Activated CD8-positive, alpha-beta T cell treated with anti-CD3 and anti-CD28 coated beads, Interleukin-2, amount 10 ng/mL, durations not matched to agents 7 days and 5 days (primary cell): ENCODE results near the gene CEP68. TPM values are rescaled to one million over a fixed set of nuclear protein-coding genes. Genes with fewer than 3 reads are reported as not detected.

ENCODE experiments used
- ATAC-seq: fragments of 150-1000 bp; cut with Tn5 transposase; one replicate; pipeline ENCODE4 v1.10.0; 2021; ENCODE audit warnings: moderate library complexity
- CTCF ChIA-PET: fragments of 350-600 bp; sonication (Branson Sonifier 250); formaldehyde crosslinking; loops from one replicate; lab custom pipeline; 2021; ENCODE audit warnings: antibody characterized with exemption; lab: Charles Lee
- POLR2A ChIA-PET: fragments of 350-600 bp; sonication (Branson Sonifier 250); formaldehyde crosslinking; loops from one replicate; lab custom pipeline; 2021; ENCODE audit warnings: antibody characterized with exemption; lab: Charles Lee
- DNase-seq: peaks from one replicate; pipeline ENCODE4 v3.0.0-alpha.2; 2020
- H3K27ac Mint-ChIP-seq: one replicate; pipeline ENCODE4 v1.8.0; 2021; ENCODE audit warnings: mild to moderate bottlenecking, mixed read lengths
- H3K27me3 Mint-ChIP-seq: one replicate; pipeline ENCODE4 v1.8.0; 2021; ENCODE audit warnings: low read depth, mixed read lengths
- H3K36me3 Mint-ChIP-seq: one replicate; pipeline ENCODE4 v1.8.0; 2021; ENCODE audit warnings: low read depth, mixed read lengths
- H3K4me1 Mint-ChIP-seq: one replicate; pipeline ENCODE4 v1.8.0; 2021; ENCODE audit warnings: low read depth, mixed read lengths
- H3K4me3 Mint-ChIP-seq: one replicate; pipeline ENCODE4 v1.8.0; 2021; ENCODE audit warnings: mild to moderate bottlenecking, mixed read lengths
- H3K9me3 Mint-ChIP-seq: one replicate; pipeline ENCODE4 v1.8.0; 2022; ENCODE audit warnings: mixed read lengths; ENCODE audit not compliant: insufficient read depth
- total RNA-seq, 2 experiments: library from RNA; stranded (reverse); gene quantifications; one replicate each; pipeline ENCODE4 v1.2.3, GENCODE V29; 2021

Gene CEP68
- total RNA-seq, 2 experiments from 2014 or later, result 8.1 to 9.7 TPM

DNA sequence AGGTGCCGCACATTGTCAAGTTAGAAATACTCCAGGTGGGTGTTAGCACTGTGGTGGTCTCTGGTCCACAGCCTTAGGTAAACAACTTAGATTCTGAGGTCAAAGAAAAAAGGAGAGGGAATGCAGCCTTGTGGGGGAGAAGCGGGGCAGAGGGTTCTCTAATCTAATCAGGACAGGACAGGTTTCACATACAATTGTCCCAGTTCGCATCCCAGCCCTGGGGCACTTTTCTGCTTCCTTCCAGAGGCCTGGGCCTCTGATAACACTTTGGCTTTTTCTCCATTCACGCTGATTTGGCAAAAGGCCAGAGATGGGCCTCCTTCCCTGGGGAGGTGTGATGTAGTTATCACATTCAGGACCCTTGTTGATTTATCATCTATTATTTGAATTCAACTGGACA is 34.5 kb upstream of the CEP68 start:
- Mint-ChIP-seq H3K9me3 (no peaks in the 10 kb centered on the region), H3K4me1 (peaks cover 16% of the 10 kb centered on the region), H3K27ac (no peak overlapping the region), H3K36me3 (peaks cover 60% of the 10 kb centered on the region), H3K4me3 (no peak overlapping the region), H3K27me3 (no peaks in the 10 kb centered on the region)
- DNase-seq (no peak), ATAC-seq (no peak)
- ChIA-PET CTCF (interaction anchor here (1.3 kb wide), 1 partner anchor 104 kb away, joined by 4 read pairs; no protein-coding TSS in a partner anchor), POLR2A (no interaction called here)

GRCh38 chr2:65022189-65022588 is 34.0 kb upstream of the CEP68 start:
- DNase-seq (no peak), ATAC-seq (no peak)
- no peaks in the 10 kb centered on the region for H3K27me3 Mint-ChIP-seq
- ChIA-PET POLR2A (no interaction called here), CTCF (interaction anchor here (1.3 kb wide), 1 partner anchor 104 kb away, joined by 4 read pairs; no protein-coding TSS in a partner anchor)
- H3K27ac Mint-ChIP-seq, result no peak overlapping the region
- H3K9me3 Mint-ChIP-seq, result no peaks in the 10 kb centered on the region
- no peak overlapping the region for H3K4me3 Mint-ChIP-seq
- H3K4me1 Mint-ChIP-seq, result peaks cover 16% of the 10 kb centered on the region
- peaks cover 55% of the 10 kb centered on the region for H3K36me3 Mint-ChIP-seq

DNA sequence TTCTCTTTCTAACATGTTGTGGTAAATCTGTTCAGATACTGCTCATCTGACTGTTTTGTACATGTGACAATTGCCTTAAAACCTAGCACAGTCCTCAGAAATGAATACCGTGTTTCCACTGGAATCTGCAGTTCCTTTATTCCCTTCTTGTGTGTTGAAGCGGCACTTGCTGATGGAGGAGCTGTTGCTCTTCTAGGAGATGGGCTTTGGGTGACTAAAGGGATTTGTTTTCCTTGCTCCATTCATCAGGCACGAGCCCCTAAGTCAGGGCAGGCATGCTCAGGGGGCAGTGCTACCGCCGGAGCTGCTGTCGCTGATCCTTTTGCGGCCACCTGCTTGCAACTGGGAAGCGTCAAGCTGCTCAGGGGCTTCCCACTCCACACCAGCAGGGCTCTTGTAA is 32.5 kb upstream of the CEP68 start:
- H3K27ac Mint-ChIP-seq, result no peak overlapping the region
- peaks cover 6% of the 10 kb centered on the region for H3K4me1 Mint-ChIP-seq
- CTCF ChIA-PET, result interaction anchor here (1.6 kb wide), 1 partner anchor 106 kb away, joined by 5 read pairs; no protein-coding TSS in a partner anchor
- peaks cover 40% of the 10 kb centered on the region for H3K36me3 Mint-ChIP-seq
- no peak overlapping the region for H3K4me3 Mint-ChIP-seq
- POLR2A ChIA-PET, result no interaction called here
- no peaks in the 10 kb centered on the region for H3K27me3 Mint-ChIP-seq
- no peaks in the 10 kb centered on the region for H3K9me3 Mint-ChIP-seq
- DNase-seq (no peak), ATAC-seq (no peak)

DNA sequence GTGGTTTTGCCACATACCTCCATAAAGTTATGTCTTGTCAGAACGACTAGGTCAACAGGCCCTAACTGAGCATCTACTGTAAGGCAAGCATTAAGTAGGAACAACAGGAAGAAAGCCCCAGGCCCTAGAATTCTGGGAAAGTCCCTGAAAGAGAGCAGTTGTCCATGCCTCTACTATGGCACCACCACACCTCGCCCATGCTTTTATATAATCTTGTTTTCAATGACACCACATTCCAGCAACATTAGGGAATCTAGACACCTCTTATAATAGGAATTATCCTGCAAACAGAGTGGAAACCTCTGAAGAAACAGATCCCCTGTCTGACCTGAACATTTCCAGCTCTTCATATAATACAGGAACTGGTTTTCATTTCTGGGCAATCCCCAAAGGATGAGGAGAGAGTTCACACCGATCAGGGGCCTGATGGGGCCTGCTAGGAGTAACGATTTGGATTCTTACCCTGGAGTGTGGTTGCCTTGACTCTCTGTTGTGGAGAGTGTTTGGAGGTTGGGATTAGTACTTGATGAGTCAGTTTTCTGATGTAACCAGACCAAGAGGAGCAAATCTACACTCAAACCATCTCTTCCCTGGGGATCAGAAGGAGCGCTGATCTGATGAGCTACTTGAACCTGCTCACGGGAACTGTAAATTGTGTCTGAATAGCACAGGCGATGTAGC is 31.9 kb upstream of the CEP68 start:
- DNase-seq (no peak), ATAC-seq (no peak)
- H3K9me3 Mint-ChIP-seq, result no peaks in the 10 kb centered on the region
- CTCF ChIA-PET, result interaction anchor here (1.6 kb wide), 1 partner anchor 106 kb away, joined by 5 read pairs; no protein-coding TSS in a partner anchor
- peaks cover 34% of the 10 kb centered on the region for H3K36me3 Mint-ChIP-seq
- peaks cover 6% of the 10 kb centered on the region for H3K4me1 Mint-ChIP-seq
- POLR2A ChIA-PET, result no interaction called here
- no peak overlapping the region for H3K27ac Mint-ChIP-seq
- no peak overlapping the region for H3K4me3 Mint-ChIP-seq
- no peaks in the 10 kb centered on the region for H3K27me3 Mint-ChIP-seq

DNA sequence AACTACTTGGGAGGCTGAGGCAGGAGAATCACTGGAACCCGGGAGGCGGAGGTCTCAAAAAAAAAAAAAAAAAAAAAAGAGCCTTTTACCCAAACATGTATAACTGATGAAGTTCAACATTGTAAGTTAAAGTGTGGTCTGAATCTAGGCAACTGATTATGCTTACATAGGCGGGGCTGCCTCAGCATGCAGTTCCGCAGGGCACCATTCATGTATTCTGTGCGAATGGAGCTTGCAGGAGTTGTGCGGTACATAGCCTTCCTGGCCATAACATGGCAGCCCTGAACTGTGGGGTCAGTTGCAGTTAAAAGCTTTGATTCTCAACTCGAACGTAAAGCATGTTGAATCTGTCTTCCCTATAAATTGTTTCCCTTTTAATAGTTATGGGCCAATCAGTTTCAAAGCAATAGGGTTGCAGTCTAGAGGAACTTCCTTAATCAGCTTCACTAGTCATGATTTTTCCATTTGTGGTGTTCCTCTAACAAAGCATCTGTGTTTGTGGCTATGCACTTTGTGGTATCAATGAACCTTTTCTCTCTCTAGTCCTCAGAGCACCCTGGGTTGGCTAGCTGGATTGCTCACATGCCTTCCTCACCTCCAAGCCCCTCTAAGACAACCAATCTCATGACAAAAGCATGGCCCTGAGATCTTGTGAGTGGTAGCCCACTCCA is 30.6 kb upstream of the CEP68 start:
- H3K4me3 Mint-ChIP-seq, result no peak overlapping the region
- H3K9me3 Mint-ChIP-seq, result no peaks in the 10 kb centered on the region
- peaks cover 8% of the 10 kb centered on the region for H3K4me1 Mint-ChIP-seq
- no peaks in the 10 kb centered on the region for H3K27me3 Mint-ChIP-seq
- DNase-seq (no peak), ATAC-seq (peak; percentile 35)
- no peak overlapping the region for H3K27ac Mint-ChIP-seq
- H3K36me3 Mint-ChIP-seq, result peaks cover 25% of the 10 kb centered on the region
- ChIA-PET POLR2A (no interaction called here), CTCF (interaction anchor here (1.9 kb wide), 1 partner anchor 15 kb away, joined by 5 read pairs; no protein-coding TSS in a partner anchor)

DNA sequence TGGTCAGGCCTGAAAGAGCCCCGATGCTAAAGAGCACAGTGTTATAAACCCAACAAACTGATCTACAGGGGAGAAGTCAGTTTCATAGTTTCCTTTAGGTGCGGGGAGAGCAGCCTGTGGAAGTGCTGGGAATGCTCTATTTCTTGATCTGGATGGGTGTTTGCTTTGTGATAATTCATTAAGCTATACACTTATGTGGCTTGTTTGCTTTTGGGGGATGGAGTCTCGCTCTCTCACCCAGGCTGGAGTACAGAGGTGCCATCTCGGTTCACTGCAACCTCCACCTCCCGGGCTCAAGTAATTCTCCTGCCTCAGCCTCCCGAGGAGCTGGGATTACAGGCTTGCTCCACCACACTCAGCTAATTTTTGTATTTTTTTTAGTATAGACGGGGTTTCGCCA is 30.1 kb upstream of the CEP68 start:
- Mint-ChIP-seq H3K27me3 (no peaks in the 10 kb centered on the region), H3K4me1 (peaks cover 14% of the 10 kb centered on the region), H3K27ac (no peak overlapping the region), H3K4me3 (no peak overlapping the region), H3K36me3 (peaks cover 25% of the 10 kb centered on the region), H3K9me3 (no peaks in the 10 kb centered on the region)
- DNase-seq (no peak), ATAC-seq (no peak)
- ChIA-PET POLR2A (no interaction called here), CTCF (interaction anchor here (1.9 kb wide), 1 partner anchor 14 kb away, joined by 5 read pairs; no protein-coding TSS in a partner anchor)

- Mint-ChIP-seq H3K27me3 (no peaks in the 10 kb centered on the region), H3K4me1 (peaks cover 21% of the 10 kb centered on the region), H3K4me3 (no peak overlapping the region), H3K27ac (no peak overlapping the region), H3K9me3 (no peaks in the 10 kb centered on the region), H3K36me3 (peaks cover 21% of the 10 kb centered on the region)
- ATAC-seq, result no peak
- CTCF ChIA-PET, result interaction anchor here (1.9 kb wide), 1 partner anchor 13 kb away, joined by 5 read pairs; no protein-coding TSS in a partner anchor
- DNase-seq, result no peak
- POLR2A ChIA-PET, result no interaction called here
Observed at GRCh38 chr2:65026704-65027464, 29.3 kb upstream of the CEP68 start.

DNA sequence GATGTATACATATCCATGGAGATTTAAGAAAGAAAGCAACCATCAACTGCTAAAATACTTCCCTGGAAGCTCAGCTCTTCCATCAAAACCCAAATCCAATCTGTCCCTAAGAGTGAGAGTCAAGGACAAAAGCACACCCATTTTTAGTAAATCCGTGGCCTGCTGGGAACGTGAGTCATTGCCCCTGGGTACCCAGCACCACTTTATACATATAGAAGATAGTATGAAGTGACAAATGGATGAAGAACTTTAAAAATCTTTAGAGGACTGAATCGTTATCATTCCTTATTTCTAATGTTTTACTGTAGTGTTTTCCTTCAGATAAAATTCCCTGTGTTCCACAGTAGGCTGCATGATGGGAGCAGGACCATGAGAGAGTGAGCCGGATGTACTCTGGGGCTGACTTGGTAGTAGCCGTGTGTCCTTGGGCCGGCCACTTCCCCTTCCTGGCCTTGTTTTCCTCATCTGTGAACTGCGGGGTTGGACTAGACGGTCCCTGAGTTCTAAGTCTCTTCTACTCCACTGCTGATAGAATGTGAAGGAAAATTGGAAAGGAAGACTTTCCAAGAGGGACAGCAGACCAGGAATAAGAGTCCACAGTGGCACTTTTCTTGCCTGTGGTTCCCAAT is 28.5 kb upstream of the CEP68 start:
- CTCF ChIA-PET, result no interaction called here
- POLR2A ChIA-PET, result no interaction called here

GRCh38 chr2:65030476-65031332 is 25.5 kb upstream of the CEP68 start:
- no peak overlapping the region for H3K4me3 Mint-ChIP-seq
- POLR2A ChIA-PET, result no interaction called here
- H3K27ac Mint-ChIP-seq, result no peak overlapping the region
- H3K9me3 Mint-ChIP-seq, result no peaks in the 10 kb centered on the region
- peaks cover 26% of the 10 kb centered on the region for H3K4me1 Mint-ChIP-seq
- peaks cover 2% of the 10 kb centered on the region for H3K36me3 Mint-ChIP-seq
- H3K27me3 Mint-ChIP-seq, result no peaks in the 10 kb centered on the region
- DNase-seq (no peak), ATAC-seq (no peak)
- CTCF ChIA-PET, result interaction anchor here (0.6 to 14.8 kb wide), 6 partner anchors 9 to 114 kb away, joined by 3 to 169 read pairs (median 4); partner anchors contain the start of gene SLC1A4

More for the DNA sequence above, 28.5 kb upstream of the CEP68 start:
- Mint-ChIP-seq H3K9me3 (no peaks in the 10 kb centered on the region), H3K36me3 (peaks cover 14% of the 10 kb centered on the region), H3K4me3 (no peak overlapping the region), H3K27ac (peak overlapping the region; percentile 13), H3K27me3 (no peaks in the 10 kb centered on the region), H3K4me1 (peaks cover 30% of the 10 kb centered on the region)
- no peak for ATAC-seq
- DNase-seq, result no peak

GRCh38 chr2:65031341-65032018 is 24.7 kb upstream of the CEP68 start:
- Mint-ChIP-seq H3K36me3 (no peaks in the 10 kb centered on the region), H3K9me3 (no peaks in the 10 kb centered on the region), H3K4me3 (no peak overlapping the region), H3K27ac (peak overlapping the region; percentile 10), H3K27me3 (no peaks in the 10 kb centered on the region), H3K4me1 (peaks cover 23% of the 10 kb centered on the region)
- ChIA-PET POLR2A (no interaction called here), CTCF (interaction anchor here (0.7 to 14.8 kb wide), 6 partner anchors 9 to 115 kb away, joined by 3 to 169 read pairs (median 3); partner anchors contain the start of gene SLC1A4)
- DNase-seq (no peak), ATAC-seq (peak; percentile 57)
